Uterus (tissue), 2 donors: Measurements from ENCODE around the gene PLPPR3.

Experiments
- CTCF ChIP-seq, 4 experiments: fragments of 200-600 bp in 2 of 4; fragments of 450-650 bp in 2 of 4; sonication (generic) in 2 of 4; IDR thresholded peaks; one replicate each; pipeline ENCODE4 v1.5.1; 2016 to 2019; ENCODE audit warnings: antibody characterized with exemption in 4 of 4, mild to moderate bottlenecking in 2 of 4, moderate library complexity in 1 of 4
- POLR2A ChIP-seq, 2 donors: fragments of 450-650 bp; IDR thresholded peaks; one replicate each; pipeline ENCODE4 v1.6.1; 2016; ENCODE audit warnings: antibody characterized with exemption in 2 of 2, mild to moderate bottlenecking in 1 of 2, moderate library complexity in 1 of 2

- peak; percentile 7 to 13 (median 10) for TF ChIP-seq CTCF (IDR thresholded peaks at IDR 0.05)
- TF ChIP-seq POLR2A (IDR thresholded peaks at IDR 0.05): peak; percentile 50 to 84
Measured at GRCh38 chr19:796692-797527, 24.8 kb downstream of the PLPPR3 start, which contains the start of gene PTBP1.
